NCI-H1048 (cell line): ENCODE data around the gene PRRX2.

ENCODE experiments used
- DNase-seq: peaks from one replicate; lab custom pipeline; 2025; lab: John Stamatoyannopoulos, UW

Gene PRRX2

DNA sequence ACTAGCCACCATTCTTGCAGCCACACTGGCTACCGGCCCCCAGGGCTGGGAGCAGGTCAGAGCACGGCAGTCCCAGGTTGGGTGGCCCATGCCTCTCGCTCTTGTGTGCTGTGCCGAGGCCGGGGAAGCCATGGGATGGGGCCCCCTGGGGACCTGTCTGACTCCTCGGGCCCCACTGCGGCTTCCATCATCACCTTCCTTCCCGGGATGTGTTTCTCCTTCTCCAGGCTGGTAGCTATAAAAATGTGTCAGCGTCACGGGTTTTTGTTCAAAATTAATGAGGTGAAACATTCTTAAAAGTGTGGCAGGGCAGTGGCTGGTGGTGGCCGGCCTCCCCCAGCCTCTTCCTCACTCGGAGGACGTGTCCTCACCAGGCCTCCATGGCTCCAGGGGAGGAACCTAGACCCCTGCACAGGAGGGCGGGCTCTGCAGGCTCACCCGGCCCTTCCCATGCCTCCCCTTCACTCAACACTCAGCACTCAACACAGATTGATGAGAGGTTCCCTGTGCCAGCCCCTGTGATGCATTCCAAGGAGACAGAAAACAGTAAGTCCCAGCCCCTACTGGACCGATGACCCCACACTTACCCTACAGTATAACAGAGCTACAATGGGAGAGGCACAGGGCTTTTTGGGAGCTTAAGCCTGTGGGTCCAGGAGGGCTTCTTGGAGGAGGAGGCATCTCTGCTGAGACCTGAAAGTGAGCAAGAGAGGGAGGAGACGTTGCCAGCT, 44.2 kb downstream of the PRRX2 start:
- DNase-seq: no peak

GRCh38 chr9:129710169-129710453, 44.7 kb downstream of the PRRX2 start:
- DNase-seq: no peak

DNA sequence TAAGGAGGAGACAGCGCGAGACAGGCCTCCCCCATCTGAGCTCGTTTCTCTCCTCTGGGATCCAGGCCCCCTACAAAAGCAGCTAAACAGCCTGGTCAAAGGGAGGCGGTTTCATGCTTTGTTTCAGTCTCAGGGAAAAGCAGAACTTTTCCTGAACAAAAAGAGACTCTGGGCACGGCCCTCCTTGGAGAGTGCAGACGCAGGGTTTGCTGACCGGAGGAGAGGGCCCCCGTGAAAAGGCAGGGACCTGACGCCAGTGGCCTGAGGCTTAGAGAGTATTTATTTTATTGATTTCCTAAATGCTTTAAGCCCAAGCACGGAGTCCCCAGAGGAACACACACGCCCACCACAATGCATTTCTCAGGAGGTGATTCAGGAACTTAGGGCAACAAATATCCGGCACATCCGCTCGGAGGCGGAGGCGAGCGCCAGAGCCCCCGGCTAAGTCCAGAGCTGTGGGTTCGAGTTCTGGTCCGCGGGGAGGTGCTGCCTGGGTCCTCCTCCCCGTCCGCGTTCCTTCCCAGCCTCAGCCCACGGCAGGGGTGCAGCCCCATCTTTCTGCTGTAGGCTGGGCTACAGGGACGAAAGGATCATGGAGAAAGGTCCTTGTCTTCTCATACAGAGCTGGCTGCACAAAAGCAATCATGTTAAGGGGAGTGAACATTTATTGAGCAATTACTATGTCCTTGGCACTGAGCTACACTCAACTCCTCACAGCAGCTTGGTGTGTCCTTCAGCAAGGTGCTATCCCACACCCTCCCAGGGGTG, 47.4 kb downstream of the PRRX2 start:
- DNase-seq: no peak

DNA sequence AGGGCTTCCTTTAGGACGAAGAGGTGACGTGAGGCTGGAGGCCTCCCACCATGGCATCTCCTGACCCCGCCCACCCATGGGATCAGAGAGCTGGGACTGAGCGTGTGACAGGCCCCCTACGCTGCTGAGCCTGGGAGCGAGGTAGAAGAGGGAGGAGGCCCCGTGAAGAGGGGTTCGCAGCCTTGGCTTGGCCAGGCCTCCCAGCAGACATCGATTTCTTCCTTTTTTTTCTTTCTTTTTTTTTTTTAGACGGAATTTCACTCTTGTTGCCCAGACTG, 47.9 kb downstream of the PRRX2 start:
- no peak for DNase-seq

- no peak for DNase-seq
These were observed 49.1 kb downstream of the PRRX2 start for GRCh38 chr9:129714511-129715061.

DNA sequence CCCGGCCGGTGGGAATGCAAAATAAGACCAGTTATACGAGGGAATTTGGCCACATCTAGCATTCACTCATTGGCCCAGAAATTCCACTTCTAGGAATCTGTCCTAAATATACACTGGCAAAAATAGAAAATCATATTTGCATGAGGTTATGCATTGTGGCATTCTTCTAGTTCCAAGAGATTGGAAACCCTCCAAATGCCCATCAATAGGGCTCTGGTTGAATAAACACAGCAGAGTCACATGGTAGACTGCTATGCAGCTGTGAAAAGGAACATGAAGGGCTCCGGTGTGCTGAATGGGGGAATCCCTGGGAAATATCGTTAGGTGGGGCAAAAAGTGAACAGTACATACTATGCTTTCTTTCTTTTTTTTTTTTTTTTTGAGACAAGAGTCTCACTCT, 50.6 kb downstream of the PRRX2 start:
- peak; percentile 66 for DNase-seq

- DNase-seq: no peak
These were observed 52.5 kb downstream of the PRRX2 start for GRCh38 chr9:129717991-129718390.

GRCh38 chr9:129718647-129719046, 53.2 kb downstream of the PRRX2 start:
- no peak for DNase-seq

DNA sequence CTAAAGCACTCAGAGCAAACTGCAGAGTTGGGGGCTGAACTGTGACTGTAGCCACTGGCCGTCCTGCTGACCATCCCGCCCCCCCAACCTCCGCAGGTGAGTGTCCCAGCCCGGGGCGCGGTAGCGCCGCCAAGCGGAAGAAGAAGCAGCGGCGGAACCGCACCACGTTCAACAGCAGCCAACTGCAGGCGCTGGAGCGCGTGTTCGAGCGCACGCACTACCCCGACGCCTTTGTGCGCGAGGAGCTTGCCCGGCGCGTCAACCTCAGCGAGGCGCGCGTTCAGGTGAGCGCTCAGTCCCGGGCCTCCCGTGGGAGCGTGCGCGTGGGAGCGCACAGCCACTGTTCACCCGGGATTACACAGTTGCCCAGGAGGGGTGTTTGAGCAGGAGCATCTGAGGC, 53.7 kb downstream of the PRRX2 start:
- DNase-seq: no peak

DNA sequence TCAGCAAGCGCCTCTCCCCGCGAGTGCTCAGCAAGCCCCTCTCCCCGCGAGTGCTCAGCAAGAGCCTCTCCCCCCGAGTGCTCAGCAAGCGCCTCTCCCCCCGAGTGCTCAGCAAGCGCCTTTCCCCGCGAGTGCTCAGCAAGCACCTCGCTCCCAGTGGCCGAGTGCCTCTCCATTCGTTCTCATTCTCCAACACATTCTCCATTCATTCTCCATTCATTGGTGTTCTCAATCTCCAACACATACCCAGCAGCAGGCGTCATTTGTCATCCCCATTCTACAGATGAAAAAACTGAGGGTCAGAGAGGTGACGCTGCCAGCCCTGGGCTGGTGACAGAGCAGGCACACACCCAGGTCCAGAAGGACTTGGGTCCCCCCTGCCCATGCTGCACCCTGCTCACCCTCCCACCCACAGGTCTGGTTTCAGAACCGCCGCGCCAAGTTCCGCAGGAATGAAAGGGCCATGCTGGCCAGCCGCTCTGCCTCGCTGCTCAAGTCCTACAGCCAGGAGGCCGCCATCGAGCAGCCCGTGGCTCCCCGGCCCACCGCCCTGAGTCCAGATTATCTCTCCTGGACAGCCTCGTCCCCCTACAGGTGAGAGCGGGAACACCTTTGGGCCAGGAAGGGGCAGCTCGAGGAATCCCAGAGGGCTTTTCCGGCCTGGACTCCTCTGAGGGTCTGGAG, 54.9 kb downstream of the PRRX2 start:
- DNase-seq: no peak

DNA sequence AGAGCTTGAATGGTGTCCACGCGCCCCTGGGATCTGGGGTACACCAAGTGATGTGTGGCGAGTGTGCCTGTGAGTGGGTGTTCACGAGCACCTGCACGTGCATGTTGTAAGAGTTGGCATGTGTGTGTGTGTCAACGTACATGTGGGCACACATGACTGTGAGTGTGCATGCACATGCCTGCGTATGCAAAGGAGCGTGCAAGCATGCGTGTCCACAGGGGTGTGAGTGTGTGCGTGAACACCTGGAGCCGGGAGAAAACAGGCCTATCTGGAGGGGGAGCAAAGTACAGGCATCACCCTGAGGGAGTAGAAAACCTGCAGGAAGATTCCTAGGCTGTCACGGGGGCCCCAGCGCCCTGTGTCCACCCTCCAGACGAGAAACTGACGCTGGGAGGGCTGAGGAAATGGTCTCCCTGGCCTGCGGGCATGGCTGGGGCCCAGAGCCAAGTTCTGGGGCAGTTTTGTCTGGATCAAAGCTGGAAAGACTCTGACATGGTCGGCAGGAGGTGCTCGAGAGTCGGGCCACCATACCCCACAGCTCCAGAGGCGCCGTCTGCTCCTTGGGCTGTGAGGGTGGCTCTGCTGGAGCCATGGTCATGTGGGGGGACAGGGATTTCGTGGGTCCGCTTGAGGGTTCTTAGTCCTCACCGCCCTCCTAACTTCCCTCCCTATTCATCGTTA, 55.6 kb downstream of the PRRX2 start:
- no peak for DNase-seq

- DNase-seq: no peak
These were observed 57.5 kb downstream of the PRRX2 start for GRCh38 chr9:129722913-129723312.

DNA sequence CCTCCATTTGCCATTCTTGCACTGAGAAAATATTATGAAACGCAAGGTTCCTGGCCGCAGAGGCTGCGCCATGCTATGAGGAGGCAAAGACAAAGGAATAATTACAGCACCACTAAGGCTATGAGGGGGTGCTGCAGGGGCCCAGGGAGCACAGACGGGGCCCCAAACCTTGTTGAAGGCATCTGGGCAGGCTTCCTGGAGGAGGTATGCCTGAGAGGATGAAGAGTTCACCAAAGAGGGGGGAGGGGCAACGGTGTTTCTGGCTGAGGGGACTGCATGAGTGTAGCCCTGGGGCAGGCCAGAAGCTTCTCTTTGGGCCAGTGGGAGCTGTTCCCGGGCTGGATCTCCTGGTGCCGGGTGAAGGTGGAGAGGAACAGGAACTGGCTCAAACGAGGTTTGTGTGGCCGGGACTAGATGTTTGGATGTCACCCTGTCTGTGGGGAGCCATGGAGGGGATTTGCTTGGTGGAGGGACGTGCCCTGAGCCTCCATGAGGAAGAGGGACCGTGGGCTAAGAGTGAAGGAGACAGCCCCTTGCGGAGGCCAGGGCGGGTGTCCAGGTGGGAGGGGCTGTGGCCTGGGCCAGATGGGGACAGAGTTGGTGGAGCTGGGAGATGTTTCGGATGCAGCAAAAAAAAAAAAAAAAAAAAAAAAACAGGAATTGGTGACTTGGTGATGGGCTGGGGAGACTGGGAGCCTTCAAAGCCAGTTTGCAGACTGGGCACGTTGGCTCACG, 59.2 kb downstream of the PRRX2 start:
- DNase-seq: no peak

GRCh38 chr9:129725795-129726251, 60.4 kb downstream of the PRRX2 start:
- DNase-seq: no peak

DNA sequence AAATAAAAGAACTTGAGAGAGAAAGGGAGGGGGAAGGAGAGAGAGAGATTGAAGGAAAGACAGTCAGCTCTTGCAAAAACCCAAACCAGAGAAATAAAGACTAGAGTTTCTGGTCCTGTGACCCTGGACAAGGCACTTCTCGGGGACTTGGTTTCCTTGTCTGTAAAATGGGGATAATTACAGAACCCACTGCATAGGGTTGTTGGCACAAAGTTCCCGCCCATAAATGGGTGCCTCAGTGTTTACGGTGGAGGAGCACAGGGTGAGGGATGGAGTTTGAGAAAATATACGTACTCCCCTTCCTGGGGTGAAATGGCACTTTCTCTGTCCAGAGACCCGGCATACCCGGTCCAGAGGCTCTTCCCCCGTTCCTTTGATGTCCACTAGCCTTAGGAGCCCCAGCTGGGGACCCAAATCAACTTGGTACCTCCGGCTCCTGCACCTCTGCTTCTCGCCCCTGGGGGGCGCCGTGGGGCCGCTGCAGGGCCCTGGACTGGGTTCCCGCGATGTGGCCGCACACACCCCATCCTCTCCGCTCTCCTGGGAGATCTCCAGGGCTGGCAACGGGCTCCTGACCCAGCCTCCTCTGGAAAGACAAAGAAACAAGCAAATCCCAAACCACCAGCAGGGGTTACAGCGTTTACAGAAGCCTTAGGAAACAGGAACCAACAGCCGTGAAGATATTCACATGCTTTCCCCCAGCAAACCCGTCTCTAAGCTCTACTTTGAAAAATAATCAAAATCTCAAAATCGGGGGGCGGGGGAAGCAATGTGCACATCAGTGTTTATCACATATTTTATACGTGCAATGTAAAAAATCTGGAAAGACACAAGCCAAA, 61.1 kb downstream of the PRRX2 start:
- peak; percentile 40 for DNase-seq

DNA sequence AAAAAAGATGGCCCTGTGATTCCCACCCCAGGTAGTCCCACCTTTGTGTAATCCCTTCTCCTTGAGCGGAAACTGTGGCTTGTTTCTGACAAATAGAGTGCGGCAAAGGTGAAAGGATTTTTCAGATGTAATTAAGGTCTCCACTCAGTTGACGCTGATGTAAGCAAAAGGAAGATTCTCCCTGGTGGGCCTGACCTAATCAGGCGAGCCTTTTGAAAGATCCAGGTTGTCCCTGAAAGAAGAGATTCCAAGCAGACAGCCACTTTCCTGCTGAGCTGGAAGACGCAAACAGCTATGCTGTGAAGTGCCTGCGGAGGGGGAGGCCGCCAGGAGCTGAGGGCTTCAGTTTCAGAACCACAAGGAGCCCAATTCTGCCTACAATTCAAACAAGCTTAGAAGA, 63.3 kb downstream of the PRRX2 start:
- no peak for DNase-seq

- DNase-seq: no peak
These were observed 66.1 kb downstream of the PRRX2 start for GRCh38 chr9:129731477-129732085.

GRCh38 chr9:129732100-129732499, 66.7 kb downstream of the PRRX2 start:
- DNase-seq: no peak

GRCh38 chr9:129732946-129733631, 67.6 kb downstream of the PRRX2 start:
- DNase-seq: no peak

DNA sequence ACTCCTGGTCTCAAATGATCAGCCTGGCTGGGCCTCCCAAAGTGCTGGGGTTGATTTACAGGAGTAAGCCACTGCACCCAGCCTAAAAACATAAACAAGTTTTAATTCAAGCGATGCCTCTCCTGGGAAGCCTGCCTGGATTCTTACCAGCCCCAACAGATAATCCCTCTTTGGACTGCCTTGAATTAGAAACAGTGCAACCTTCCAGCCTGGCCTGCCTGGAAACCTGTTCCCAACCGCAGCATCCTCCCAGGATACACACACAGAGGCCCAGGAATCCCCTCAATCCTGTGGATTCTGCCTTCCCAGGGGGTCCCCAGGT, 68.1 kb downstream of the PRRX2 start:
- no peak for DNase-seq
